Colon (tissue), 2 donors: ENCODE measurements around the gene TSC22D1.
"Not testable (repeated sequence)": the region's sequence is repeated elsewhere in the genome, so short reads cannot be mapped to it uniquely, and the experiment has no call there.

Source experiments
- FAIRE-seq: peaks from 2 replicates; lab custom pipeline; 2012; peaks lifted over from hg19 to GRCh38; lab: Jason Lieb, UNC
- donor health status: control.
- donor health status: control.

Gene TSC22D1

GRCh38 chr13:44506251-44506650, 69.9 kb downstream of the TSC22D1 start:
- FAIRE-seq: no peak

GRCh38 chr13:44504116-44504515, 72.0 kb downstream of the TSC22D1 start:
- FAIRE-seq: no peak

- FAIRE-seq: no peak
Measured at GRCh38 chr13:44498969-44499368, 77.2 kb downstream of the TSC22D1 start.

- no peak for FAIRE-seq
Measured at GRCh38 chr13:44498502-44498901, 77.6 kb downstream of the TSC22D1 start.

DNA sequence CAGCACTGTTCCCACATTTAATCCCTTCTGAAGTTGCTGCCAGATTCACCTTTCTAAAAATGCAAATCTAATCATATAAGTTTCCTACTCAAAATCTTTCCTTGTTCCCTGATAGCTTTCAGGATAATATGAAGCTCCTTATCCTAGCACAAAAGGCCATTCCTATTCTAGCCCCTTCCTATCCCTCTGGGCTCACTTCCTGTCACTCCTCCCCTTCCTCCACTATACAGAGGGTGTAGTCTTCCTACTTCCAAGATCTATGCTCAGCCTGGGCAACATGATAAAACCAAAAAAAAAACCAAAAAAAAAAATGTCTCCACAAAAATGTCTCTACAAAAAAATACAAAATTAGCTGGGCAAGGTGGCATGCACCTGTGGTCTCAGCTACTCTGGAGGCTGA, 78.3 kb downstream of the TSC22D1 start:
- no peak for FAIRE-seq

GRCh38 chr13:44493213-44493812, 82.8 kb downstream of the TSC22D1 start:
- no peak for FAIRE-seq

GRCh38 chr13:44489751-44490150, 86.4 kb downstream of the TSC22D1 start:
- FAIRE-seq: no peak

GRCh38 chr13:44487989-44488388, 88.1 kb downstream of the TSC22D1 start:
- FAIRE-seq: no peak

DNA sequence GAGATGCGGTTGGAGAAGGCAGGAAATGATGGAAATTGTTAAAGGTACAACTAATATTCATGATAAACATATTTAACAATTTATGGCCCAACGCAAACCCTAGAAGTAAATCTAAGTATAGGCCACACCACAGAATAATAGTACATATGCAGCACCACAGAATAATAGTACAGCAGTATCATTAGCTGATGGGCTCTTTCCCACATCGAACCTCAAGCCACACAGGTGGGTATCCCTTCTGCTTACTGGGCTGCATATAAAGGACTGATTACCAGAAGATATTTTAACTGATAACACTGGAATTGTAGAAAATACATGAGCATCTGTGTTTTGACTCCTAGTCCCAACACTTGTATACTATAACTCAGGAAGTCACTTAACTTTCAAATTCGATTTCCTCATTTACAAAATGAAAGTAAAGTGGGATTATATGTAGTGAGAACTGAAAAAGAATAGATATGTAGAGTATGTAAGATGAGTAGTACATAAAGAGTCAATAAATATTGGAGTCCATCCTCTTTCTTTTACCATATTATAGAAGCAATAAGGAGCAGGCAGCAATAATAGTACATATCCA, 91.5 kb downstream of the TSC22D1 start:
- no peak for FAIRE-seq

DNA sequence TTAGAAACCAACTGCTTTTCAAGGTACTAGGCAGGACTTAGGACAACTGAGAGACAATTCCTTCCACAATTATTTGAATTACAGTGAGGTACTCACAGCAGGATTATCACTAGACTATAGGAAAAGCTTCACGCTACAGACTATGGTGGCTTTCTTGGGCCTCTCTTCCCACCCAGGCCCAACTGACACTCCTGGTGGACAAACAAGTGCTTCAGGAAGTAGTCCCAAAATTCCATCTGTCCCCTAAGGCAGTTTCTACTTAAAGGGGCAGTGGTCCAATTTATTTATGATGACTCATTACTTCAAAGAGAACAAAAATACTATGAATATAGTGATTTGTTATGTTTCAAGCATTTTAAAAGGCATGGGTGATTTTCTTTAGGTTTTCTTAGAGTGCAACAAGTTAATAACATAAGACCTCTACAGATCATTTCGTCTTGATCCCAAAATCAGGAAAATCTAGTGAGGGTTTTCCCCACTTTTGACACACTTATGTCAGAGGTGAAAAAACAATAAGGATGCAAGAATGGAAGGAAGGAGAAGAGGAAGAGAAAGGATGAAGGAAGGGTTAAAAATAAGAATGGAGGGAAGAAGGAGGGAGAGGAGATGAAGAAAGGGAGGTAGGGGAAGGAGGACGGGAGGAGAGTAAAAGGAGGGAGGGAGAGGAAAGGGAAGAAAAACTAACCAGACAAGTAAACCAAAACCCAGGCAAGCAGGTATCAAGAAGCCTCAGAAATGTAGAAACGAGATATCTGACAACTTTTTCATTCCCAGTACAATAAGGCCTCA, 101.8 kb downstream of the TSC22D1 start:
- no peak for FAIRE-seq

GRCh38 chr13:44471686-44472085, 104.4 kb downstream of the TSC22D1 start:
- FAIRE-seq: no peak

DNA sequence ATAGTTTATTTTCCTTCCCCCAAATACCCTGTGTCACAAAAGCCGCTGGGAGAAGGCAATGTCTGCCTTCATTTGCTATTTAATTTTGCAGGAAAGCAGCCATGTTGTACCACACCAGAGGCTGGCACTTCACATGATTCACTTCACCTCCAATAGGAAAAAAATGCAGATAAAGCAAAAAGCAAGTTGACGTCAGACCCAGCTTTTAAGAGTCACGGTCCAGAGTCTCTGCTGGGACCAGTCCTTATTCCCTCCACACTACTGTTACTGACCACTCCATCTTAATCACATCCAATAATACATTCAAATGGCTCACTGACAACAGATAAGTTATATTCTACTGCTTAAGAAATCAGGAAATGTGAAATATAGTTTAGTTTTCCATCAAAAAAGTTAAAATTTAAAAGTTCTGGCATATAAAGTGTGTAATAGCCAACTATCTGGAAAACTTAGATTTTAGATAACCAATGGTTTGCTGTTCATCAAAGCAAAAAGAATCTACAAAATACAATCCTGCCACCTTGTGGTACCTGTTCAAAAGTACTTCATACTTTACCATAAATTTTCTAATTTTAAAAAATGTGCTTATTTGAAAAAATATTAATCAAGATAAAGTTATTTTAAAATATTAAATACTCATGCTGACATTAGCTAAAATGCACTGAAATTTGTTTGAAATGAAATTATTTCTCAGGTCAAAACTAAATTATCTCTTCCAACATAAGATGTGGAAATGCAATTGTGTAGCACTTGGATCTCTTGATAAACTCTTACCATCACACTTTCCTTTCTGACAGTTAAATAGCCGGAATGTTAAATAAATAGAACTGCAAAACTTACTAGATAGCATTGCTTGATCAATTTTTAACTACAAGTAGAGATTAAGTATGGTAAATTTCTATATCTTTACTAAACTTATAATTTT, 105.2 kb downstream of the TSC22D1 start:
- FAIRE-seq: peak; percentile 96

DNA sequence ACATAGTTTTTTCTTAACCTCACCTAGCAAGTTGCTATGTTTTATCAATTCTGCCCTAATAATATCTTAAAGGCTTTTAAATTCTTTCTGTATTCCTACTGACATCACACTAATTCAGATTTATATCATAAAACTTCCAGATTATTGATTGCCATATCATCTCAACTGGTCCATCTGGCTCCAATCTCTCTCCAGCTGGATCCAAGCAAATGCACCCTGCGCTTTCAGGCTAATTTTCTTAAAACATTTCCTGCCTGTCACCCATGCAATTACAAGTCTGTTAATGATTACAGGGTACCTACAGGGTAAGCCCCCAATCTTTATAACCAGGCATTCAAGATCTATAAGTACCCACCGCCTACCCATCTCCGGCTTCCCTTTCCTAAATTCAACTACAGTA, 107.3 kb downstream of the TSC22D1 start:
- no peak for FAIRE-seq

GRCh38 chr13:44465318-44465717, 110.8 kb downstream of the TSC22D1 start:
- FAIRE-seq: no peak

GRCh38 chr13:44464471-44464870, 111.7 kb downstream of the TSC22D1 start:
- FAIRE-seq: no peak

DNA sequence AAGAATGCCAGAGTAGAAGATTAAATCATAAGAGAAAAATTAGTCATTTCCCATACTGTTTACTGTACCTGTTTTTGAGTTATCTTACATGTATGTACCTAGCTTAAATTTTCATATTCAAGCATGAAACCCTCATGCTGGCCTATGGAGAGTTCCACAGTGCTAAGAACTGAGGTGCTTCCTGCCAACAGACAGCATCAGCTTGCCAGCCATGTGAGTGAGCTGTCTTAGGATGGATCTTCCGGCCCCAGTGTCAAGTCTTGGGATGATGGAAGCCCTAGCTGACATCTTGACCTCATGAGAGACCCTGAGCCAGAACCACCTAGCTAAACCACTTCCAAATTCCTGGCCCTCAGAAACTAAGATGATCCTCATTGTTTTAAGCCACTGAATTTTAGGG, 112.4 kb downstream of the TSC22D1 start:
- FAIRE-seq: no peak

DNA sequence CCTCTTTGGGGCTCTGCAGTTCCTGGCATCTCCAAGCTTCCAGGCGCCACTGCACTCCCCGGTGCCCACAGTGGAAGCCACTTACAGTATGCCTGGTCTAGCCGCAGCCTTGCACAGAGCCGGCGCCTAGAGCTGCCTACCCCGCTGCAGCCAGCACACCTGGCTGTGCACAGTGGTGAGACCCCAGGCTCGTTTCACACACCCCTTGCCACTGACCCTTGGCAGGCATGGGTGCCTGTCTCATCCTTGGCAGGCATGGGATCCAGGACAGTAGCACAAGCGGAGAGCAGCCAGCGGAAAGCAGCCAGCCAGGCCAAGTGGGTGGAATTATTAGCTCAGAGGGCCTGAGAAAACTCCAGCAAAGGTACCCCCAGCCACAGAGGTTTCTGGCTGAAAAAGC, 116.5 kb downstream of the TSC22D1 start:
- no peak for FAIRE-seq

DNA sequence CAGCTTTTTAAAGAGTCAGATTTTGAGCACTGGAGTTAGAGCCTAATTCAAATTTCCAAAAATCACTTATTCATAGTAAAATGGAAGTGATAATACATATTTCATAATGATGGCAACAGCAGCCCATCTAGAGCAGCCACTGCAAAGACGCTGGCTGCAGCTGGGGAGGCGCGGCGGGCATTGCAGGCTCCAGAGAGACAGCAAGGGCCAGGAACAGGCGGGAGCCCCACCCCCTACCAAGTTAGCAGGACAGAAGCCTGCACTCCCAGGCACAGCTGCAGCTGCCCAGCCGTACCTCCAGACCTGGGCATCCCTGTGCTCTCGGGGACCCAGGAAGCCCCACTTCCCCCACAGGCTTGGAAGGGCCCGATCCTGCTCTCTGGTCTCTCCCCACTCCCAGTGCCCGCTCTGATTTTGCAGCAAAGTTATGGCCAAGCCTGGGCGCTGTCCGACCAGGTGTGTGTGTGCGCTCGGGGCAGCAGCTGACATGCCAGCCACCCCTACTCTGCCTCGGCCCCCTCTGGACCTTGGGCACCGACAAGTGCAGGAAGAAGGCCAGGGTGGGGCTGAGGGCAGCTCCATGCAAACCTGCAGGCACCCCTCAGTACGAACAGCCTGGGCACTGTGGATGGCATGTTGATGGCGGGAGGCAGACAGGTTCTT, 117.7 kb downstream of the TSC22D1 start:
- FAIRE-seq: no peak

GRCh38 chr13:44456212-44456611, 119.9 kb downstream of the TSC22D1 start:
- FAIRE-seq: not testable (repeated sequence)

DNA sequence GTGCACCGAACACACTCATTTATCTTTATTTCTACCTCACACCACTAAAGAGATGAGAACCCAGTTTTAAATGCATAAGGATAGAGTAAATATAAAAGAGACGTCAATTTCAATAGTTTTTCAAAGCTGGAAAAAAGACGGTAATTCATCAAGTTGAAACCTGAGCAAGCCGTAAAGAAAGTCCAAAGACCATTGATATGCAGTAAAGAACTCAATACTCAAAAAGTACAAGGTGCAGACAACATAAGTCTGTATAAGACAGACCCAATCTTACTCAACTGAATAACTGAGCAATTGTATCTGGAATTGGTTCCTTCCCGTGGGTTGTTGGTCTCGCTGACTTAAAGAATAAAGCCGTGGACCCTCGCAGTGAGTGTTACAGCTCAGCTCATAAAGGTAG, 120.4 kb downstream of the TSC22D1 start:
- no peak for FAIRE-seq

DNA sequence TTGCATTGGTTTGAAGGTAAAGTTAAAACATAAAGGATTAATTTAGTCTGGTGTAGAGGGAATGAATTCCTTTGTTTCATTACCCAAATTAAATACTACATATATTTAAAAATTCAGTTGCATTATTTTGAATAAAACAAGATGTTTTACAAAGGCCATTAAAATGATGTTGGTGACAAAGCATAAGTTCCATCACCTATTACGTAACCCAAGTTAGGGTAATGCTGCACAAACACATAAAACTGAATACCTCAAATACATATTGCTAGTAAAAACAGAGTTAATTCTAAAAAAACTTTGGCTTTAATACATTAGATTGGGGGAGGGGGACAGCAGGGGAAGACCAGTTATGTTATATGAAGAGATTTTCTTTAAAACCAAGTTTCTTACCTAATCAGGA, 122.2 kb downstream of the TSC22D1 start:
- FAIRE-seq: no peak

- no peak for FAIRE-seq
Measured at GRCh38 chr13:44453069-44453468, 123.1 kb downstream of the TSC22D1 start.
